PC-9 (cell line): ENCODE results near the gene S100A7.
A peak's percentile ranks its signal among the peaks of the same experiment; 100 is the strongest.

Experiments used
- CTCF ChIP-seq: fragments of 200-600 bp; sonication (generic); conservative IDR thresholded peaks from 2 replicates; pipeline ENCODE4 v1.6.1; 2017; ENCODE audit warnings: mixed run types, antibody characterized with exemption, mild to moderate bottlenecking, moderate library complexity
- EZH2 ChIP-seq: fragments of 200-600 bp; sonication (generic); IDR thresholded peaks from 2 replicates; pipeline ENCODE4 v1.8.0; 2017; ENCODE audit warnings: antibody characterized with exemption, low read depth

GRCh38 chr1:153494976-153495535 is 34.6 kb upstream of the S100A7 start:
- TF ChIP-seq CTCF (peak; percentile 98), EZH2 (no peak)
